Measurements from ENCODE around the gene MED12L.

Gene MED12L

GRCh38 chr3:151091685-151092345, 6.4 kb downstream of the MED12L start:
- no peak overlapping the region for H3K27ac ChIP-seq (ENCODE audit: low read length)
- no peaks in the 10 kb centered on the region for H3K27me3 ChIP-seq (ENCODE audit: low read depth, low read length)
- H3K36me3 ChIP-seq (ENCODE audit: control insufficient read depth in 1 of 2, insufficient read depth in 2 of 2, low read length in 2 of 2) = no peaks in the 10 kb centered on the region
- H3K9me3 ChIP-seq (ENCODE audit: control insufficient read depth in 1 of 2, low read length in 2 of 2) = no peaks in the 10 kb centered on the region
- peaks cover 0 to 5% of the 10 kb centered on the region in 2 donors for H3K4me1 ChIP-seq (ENCODE audit: control insufficient read depth in 1 of 2, insufficient read depth in 2 of 2, low read length in 2 of 2)
- H3K4me3 ChIP-seq (ENCODE audit: low read depth in 1 of 2, low read length in 2 of 2) = no peak overlapping the region

- H3K4me1 ChIP-seq (ENCODE audit: control insufficient read depth in 1 of 2, insufficient read depth in 2 of 2, low read length in 2 of 2) = no peaks in the 10 kb centered on the region
- H3K27me3 ChIP-seq (ENCODE audit: low read depth, low read length) = no peaks in the 10 kb centered on the region
- H3K9me3 ChIP-seq (ENCODE audit: control insufficient read depth in 1 of 2, low read length in 2 of 2) = no peaks in the 10 kb centered on the region
- H3K4me3 ChIP-seq (ENCODE audit: low read depth in 1 of 2, low read length in 2 of 2) = no peak overlapping the region
- no peaks in the 10 kb centered on the region for H3K36me3 ChIP-seq (ENCODE audit: control insufficient read depth in 1 of 2, insufficient read depth in 2 of 2, low read length in 2 of 2)
- no peak overlapping the region for H3K27ac ChIP-seq (ENCODE audit: low read length)
These were observed 7.7 kb downstream of the MED12L start for GRCh38 chr3:151093148-151093547.

GRCh38 chr3:151093905-151094304, 8.4 kb downstream of the MED12L start:
- Histone ChIP-seq H3K9me3 (ENCODE audit: control insufficient read depth in 1 of 2, low read length in 2 of 2) (no peaks in the 10 kb centered on the region), H3K36me3 (ENCODE audit: control insufficient read depth in 1 of 2, insufficient read depth in 2 of 2, low read length in 2 of 2) (no peaks in the 10 kb centered on the region), H3K27me3 (ENCODE audit: low read depth, low read length) (no peaks in the 10 kb centered on the region), H3K27ac (ENCODE audit: low read length) (no peak overlapping the region), H3K4me1 (ENCODE audit: control insufficient read depth in 1 of 2, insufficient read depth in 2 of 2, low read length in 2 of 2) (no peaks in the 10 kb centered on the region), H3K4me3 (ENCODE audit: low read depth in 1 of 2, low read length in 2 of 2) (no peak overlapping the region)

- no peak overlapping the region for H3K4me3 ChIP-seq (ENCODE audit: low read depth in 1 of 2, low read length in 2 of 2)
- H3K27me3 ChIP-seq (ENCODE audit: low read depth, low read length) = no peaks in the 10 kb centered on the region
- no peaks in the 10 kb centered on the region for H3K4me1 ChIP-seq (ENCODE audit: control insufficient read depth in 1 of 2, insufficient read depth in 2 of 2, low read length in 2 of 2)
- H3K27ac ChIP-seq (ENCODE audit: low read length) = no peak overlapping the region
- no peaks in the 10 kb centered on the region for H3K36me3 ChIP-seq (ENCODE audit: control insufficient read depth in 1 of 2, insufficient read depth in 2 of 2, low read length in 2 of 2)
- H3K9me3 ChIP-seq (ENCODE audit: control insufficient read depth in 1 of 2, low read length in 2 of 2) = no peaks in the 10 kb centered on the region
These were observed 11.3 kb downstream of the MED12L start for GRCh38 chr3:151096716-151097115.

GRCh38 chr3:151100076-151100475, 14.6 kb downstream of the MED12L start:
- Histone ChIP-seq H3K9me3 (ENCODE audit: control insufficient read depth in 1 of 2, low read length in 2 of 2) (no peaks in the 10 kb centered on the region), H3K27me3 (ENCODE audit: low read depth, low read length) (no peaks in the 10 kb centered on the region), H3K36me3 (ENCODE audit: control insufficient read depth in 1 of 2, insufficient read depth in 2 of 2, low read length in 2 of 2) (no peaks in the 10 kb centered on the region), H3K27ac (ENCODE audit: low read length) (no peak overlapping the region), H3K4me1 (ENCODE audit: control insufficient read depth in 1 of 2, insufficient read depth in 2 of 2, low read length in 2 of 2) (no peaks in the 10 kb centered on the region), H3K4me3 (ENCODE audit: low read depth in 1 of 2, low read length in 2 of 2) (no peak overlapping the region)

GRCh38 chr3:151101270-151101969, 16.0 kb downstream of the MED12L start:
- H3K4me1 ChIP-seq (ENCODE audit: control insufficient read depth in 1 of 2, insufficient read depth in 2 of 2, low read length in 2 of 2) = no peaks in the 10 kb centered on the region
- H3K4me3 ChIP-seq (ENCODE audit: low read depth in 1 of 2, low read length in 2 of 2) = no peak overlapping the region
- no peaks in the 10 kb centered on the region for H3K27me3 ChIP-seq (ENCODE audit: low read depth, low read length)
- H3K36me3 ChIP-seq (ENCODE audit: control insufficient read depth in 1 of 2, insufficient read depth in 2 of 2, low read length in 2 of 2) = no peaks in the 10 kb centered on the region
- no peaks in the 10 kb centered on the region for H3K9me3 ChIP-seq (ENCODE audit: control insufficient read depth in 1 of 2, low read length in 2 of 2)
- no peak overlapping the region for H3K27ac ChIP-seq (ENCODE audit: low read length)

- no peaks in the 10 kb centered on the region for H3K36me3 ChIP-seq (ENCODE audit: control insufficient read depth in 1 of 2, insufficient read depth in 2 of 2, low read length in 2 of 2)
- H3K4me3 ChIP-seq (ENCODE audit: low read depth in 1 of 2, low read length in 2 of 2) = no peak overlapping the region
- H3K27me3 ChIP-seq (ENCODE audit: low read depth, low read length) = no peaks in the 10 kb centered on the region
- no peaks in the 10 kb centered on the region for H3K9me3 ChIP-seq (ENCODE audit: control insufficient read depth in 1 of 2, low read length in 2 of 2)
- H3K27ac ChIP-seq (ENCODE audit: low read length) = no peak overlapping the region
- H3K4me1 ChIP-seq (ENCODE audit: control insufficient read depth in 1 of 2, insufficient read depth in 2 of 2, low read length in 2 of 2) = no peaks in the 10 kb centered on the region
These were observed 20.8 kb downstream of the MED12L start for GRCh38 chr3:151106311-151106710.

- Histone ChIP-seq H3K36me3 (ENCODE audit: control insufficient read depth in 1 of 2, insufficient read depth in 2 of 2, low read length in 2 of 2) (no peaks in the 10 kb centered on the region), H3K9me3 (ENCODE audit: control insufficient read depth in 1 of 2, low read length in 2 of 2) (no peaks in the 10 kb centered on the region), H3K27ac (ENCODE audit: low read length) (no peak overlapping the region), H3K4me1 (ENCODE audit: control insufficient read depth in 1 of 2, insufficient read depth in 2 of 2, low read length in 2 of 2) (no peaks in the 10 kb centered on the region), H3K27me3 (ENCODE audit: low read depth, low read length) (no peaks in the 10 kb centered on the region), H3K4me3 (ENCODE audit: low read depth in 1 of 2, low read length in 2 of 2) (no peak overlapping the region)
These were observed 21.7 kb downstream of the MED12L start for GRCh38 chr3:151107177-151107576.

GRCh38 chr3:151107701-151108100, 22.2 kb downstream of the MED12L start:
- H3K36me3 ChIP-seq (ENCODE audit: control insufficient read depth in 1 of 2, insufficient read depth in 2 of 2, low read length in 2 of 2) = no peaks in the 10 kb centered on the region
- no peak overlapping the region for H3K27ac ChIP-seq (ENCODE audit: low read length)
- H3K4me1 ChIP-seq (ENCODE audit: control insufficient read depth in 1 of 2, insufficient read depth in 2 of 2, low read length in 2 of 2) = no peaks in the 10 kb centered on the region
- no peak overlapping the region for H3K4me3 ChIP-seq (ENCODE audit: low read depth in 1 of 2, low read length in 2 of 2)
- no peaks in the 10 kb centered on the region for H3K27me3 ChIP-seq (ENCODE audit: low read depth, low read length)
- no peaks in the 10 kb centered on the region for H3K9me3 ChIP-seq (ENCODE audit: control insufficient read depth in 1 of 2, low read length in 2 of 2)

GRCh38 chr3:151109286-151109800, 23.9 kb downstream of the MED12L start:
- Histone ChIP-seq H3K27ac (ENCODE audit: low read length) (no peak overlapping the region), H3K36me3 (ENCODE audit: control insufficient read depth in 1 of 2, insufficient read depth in 2 of 2, low read length in 2 of 2) (no peaks in the 10 kb centered on the region), H3K4me1 (ENCODE audit: control insufficient read depth in 1 of 2, insufficient read depth in 2 of 2, low read length in 2 of 2) (no peaks in the 10 kb centered on the region), H3K4me3 (ENCODE audit: low read depth in 1 of 2, low read length in 2 of 2) (no peak overlapping the region), H3K9me3 (ENCODE audit: control insufficient read depth in 1 of 2, low read length in 2 of 2) (no peaks in the 10 kb centered on the region), H3K27me3 (ENCODE audit: low read depth, low read length) (no peaks in the 10 kb centered on the region)

- Histone ChIP-seq H3K4me1 (ENCODE audit: control insufficient read depth in 1 of 2, insufficient read depth in 2 of 2, low read length in 2 of 2) (no peaks in the 10 kb centered on the region), H3K27ac (ENCODE audit: low read length) (no peak overlapping the region), H3K9me3 (ENCODE audit: control insufficient read depth in 1 of 2, low read length in 2 of 2) (no peaks in the 10 kb centered on the region), H3K4me3 (ENCODE audit: low read depth in 1 of 2, low read length in 2 of 2) (no peak overlapping the region), H3K36me3 (ENCODE audit: control insufficient read depth in 1 of 2, insufficient read depth in 2 of 2, low read length in 2 of 2) (no peaks in the 10 kb centered on the region), H3K27me3 (ENCODE audit: low read depth, low read length) (no peaks in the 10 kb centered on the region)
These were observed 27.3 kb downstream of the MED12L start for GRCh38 chr3:151112731-151113130.

Measured in muscle layer of duodenum (tissue), 2 donors.